Ishikawa (cell line): Measurements from ENCODE around the gene PAPPA.

ENCODE experiments used
- EP300 ChIP-seq: IDR thresholded peaks from 2 replicates; pipeline ENCODE4 v1.6.1; 2012; ENCODE audit warnings: borderline replicate concordance
- FOXM1 ChIP-seq: IDR thresholded peaks from 2 replicates; pipeline ENCODE4 v1.6.1; 2012; ENCODE audit warnings: low read depth, borderline replicate concordance
- MAX ChIP-seq: IDR thresholded peaks from 2 replicates; pipeline ENCODE4 v1.6.1; 2012
- NFIC ChIP-seq: IDR thresholded peaks from 2 replicates; pipeline ENCODE4 v1.6.1; 2012
- REST ChIP-seq: IDR thresholded peaks from 2 replicates; pipeline ENCODE4 v1.6.1; 2012; ENCODE audit warnings: low read depth, mild to moderate bottlenecking
- TAF1 ChIP-seq: IDR thresholded peaks from 2 replicates; pipeline ENCODE4 v1.6.1; 2012; ENCODE audit warnings: low read depth, mild to moderate bottlenecking

- TF ChIP-seq MAX, result no peak
- no peak for TF ChIP-seq FOXM1
- no peak for TF ChIP-seq REST
- TF ChIP-seq NFIC, result no peak
- TF ChIP-seq TAF1, result no peak
- no peak for TF ChIP-seq EP300
Observed at GRCh38 chr9:116230051-116230632, 76.6 kb downstream of the PAPPA start.
